Loucy (cell line): ENCODE measurements around the gene BUB1B.

Experiments
- H2AFZ ChIP-seq: fragments of 200-600 bp; sonication (generic); 2 replicates; pipeline ENCODE4 v1.6.0; 2016; ENCODE audit warnings: antibody characterized with exemption, mild to moderate bottlenecking, low read length, moderate library complexity
- H3F3A ChIP-seq: fragments of 200-600 bp; 2 replicates; pipeline ENCODE4 v1.6.0; 2016; ENCODE audit warnings: antibody characterized with exemption, low read depth, mild to moderate bottlenecking
- H3K27me3 ChIP-seq: fragments of 200-600 bp; sonication (generic); 2 replicates; pipeline ENCODE4 v1.6.1; 2014; ENCODE audit warnings: low read length, mild to moderate bottlenecking; ENCODE audit not compliant: insufficient read depth, poor library complexity, severe bottlenecking
- H3K36me3 ChIP-seq: fragments of 200-600 bp; sonication (generic); 2 replicates; pipeline ENCODE4 v1.6.1; 2016; ENCODE audit warnings: low read length; ENCODE audit not compliant: insufficient read depth
- H3K4me1 ChIP-seq: fragments of 200-600 bp; sonication (generic); 2 replicates; pipeline ENCODE4 v1.5.1; 2014; ENCODE audit warnings: low read length, mild to moderate bottlenecking; ENCODE audit not compliant: insufficient read depth, poor library complexity, severe bottlenecking
- H3K4me2 ChIP-seq: fragments of 200-600 bp; sonication (generic); 2 replicates; pipeline ENCODE4 v1.6.0; 2014; ENCODE audit warnings: antibody characterized with exemption, low read length, low read depth, mild to moderate bottlenecking; ENCODE audit not compliant: poor library complexity, severe bottlenecking
- H3K4me3 ChIP-seq: fragments of 200-600 bp; sonication (generic); 2 replicates; pipeline ENCODE4 v1.5.1; 2014; ENCODE audit warnings: low read length, mild to moderate bottlenecking, mixed read lengths; ENCODE audit not compliant: poor library complexity, severe bottlenecking
- H3K79me2 ChIP-seq: fragments of 200-600 bp; sonication (generic); 2 replicates; pipeline ENCODE4 v1.6.1; 2014; ENCODE audit warnings: low read length; ENCODE audit not compliant: insufficient read depth
- H3K9ac ChIP-seq: fragments of 200-600 bp; sonication (generic); 2 replicates; pipeline ENCODE4 v1.6.0; 2014; ENCODE audit warnings: mild to moderate bottlenecking, low read depth, low read length, moderate library complexity; ENCODE audit not compliant: poor library complexity, severe bottlenecking
- H3K9me2 ChIP-seq: fragments of 200-600 bp; sonication (generic); replicated peaks from 2 replicates; pipeline ENCODE4 v1.6.1; 2016; ENCODE audit warnings: low read depth, low read length, mixed read lengths
- H3K9me3 ChIP-seq: fragments of 200-600 bp; sonication (generic); 2 replicates; pipeline ENCODE4 v1.6.1; 2014; ENCODE audit warnings: mild to moderate bottlenecking, antibody characterized with exemption, low read length, low read depth; ENCODE audit not compliant: insufficient read depth
- H4K20me1 ChIP-seq: fragments of 200-600 bp; sonication (generic); 2 replicates; pipeline ENCODE4 v1.6.0; 2014; ENCODE audit warnings: antibody characterized with exemption, low read length, mild to moderate bottlenecking; ENCODE audit not compliant: insufficient read depth, poor library complexity, severe bottlenecking
- CTCF ChIP-seq: fragments of 200-600 bp; sonication (generic); conservative IDR thresholded peaks from 2 replicates; pipeline ENCODE4 v1.5.1; 2014; ENCODE audit warnings: mild to moderate bottlenecking, antibody characterized with exemption, low read length
- EZH2phosphoT487 ChIP-seq: fragments of 200-600 bp; IDR thresholded peaks from 2 replicates; pipeline ENCODE4 v1.6.1; 2018; ENCODE audit warnings: antibody characterized with exemption, mild to moderate bottlenecking, moderate library complexity, borderline replicate concordance

Gene BUB1B

GRCh38 chr15:40264321-40265153 is 103.7 kb downstream of the BUB1B start:
- H3K9me2 ChIP-seq: no peaks in the 10 kb centered on the region
- TF ChIP-seq CTCF (no peak), EZH2phosphoT487 (no peak)
- no peaks in the 10 kb centered on the region for H3K9me3 ChIP-seq
- no peaks in the 10 kb centered on the region for H3K4me1 ChIP-seq
- H3F3A ChIP-seq: no peaks in the 10 kb centered on the region
- H3K9ac ChIP-seq: no peak overlapping the region
- H3K4me2 ChIP-seq: no peak overlapping the region
- H4K20me1 ChIP-seq: no peaks in the 10 kb centered on the region
- H3K27me3 ChIP-seq: no peaks in the 10 kb centered on the region
- no peaks in the 10 kb centered on the region for H3K36me3 ChIP-seq
- H3K79me2 ChIP-seq: no peaks in the 10 kb centered on the region
- H3K4me3 ChIP-seq: no peak overlapping the region
- no peak overlapping the region for H2AFZ ChIP-seq

- Histone ChIP-seq H3K9me3 (no peaks in the 10 kb centered on the region), H3K4me2 (no peak overlapping the region), H3K4me1 (no peaks in the 10 kb centered on the region), H3K79me2 (no peaks in the 10 kb centered on the region), H3K9ac (no peak overlapping the region), H4K20me1 (no peaks in the 10 kb centered on the region), H3K36me3 (no peaks in the 10 kb centered on the region), H2AFZ (no peak overlapping the region), H3K9me2 (no peaks in the 10 kb centered on the region), H3K27me3 (no peaks in the 10 kb centered on the region), H3F3A (no peaks in the 10 kb centered on the region), H3K4me3 (no peak overlapping the region)
- TF ChIP-seq CTCF (no peak), EZH2phosphoT487 (no peak)
Measured at GRCh38 chr15:40265355-40265754, 104.5 kb downstream of the BUB1B start.

- no peak overlapping the region for H3K4me2 ChIP-seq
- H2AFZ ChIP-seq: no peak overlapping the region
- no peaks in the 10 kb centered on the region for H4K20me1 ChIP-seq
- no peaks in the 10 kb centered on the region for H3K4me1 ChIP-seq
- H3K79me2 ChIP-seq: no peaks in the 10 kb centered on the region
- H3K9ac ChIP-seq: no peak overlapping the region
- no peaks in the 10 kb centered on the region for H3F3A ChIP-seq
- H3K4me3 ChIP-seq: no peak overlapping the region
- TF ChIP-seq CTCF (no peak), EZH2phosphoT487 (no peak)
- no peaks in the 10 kb centered on the region for H3K27me3 ChIP-seq
- H3K9me3 ChIP-seq: no peaks in the 10 kb centered on the region
- H3K9me2 ChIP-seq: no peaks in the 10 kb centered on the region
- H3K36me3 ChIP-seq: no peaks in the 10 kb centered on the region
Measured at GRCh38 chr15:40265875-40266274, 105.0 kb downstream of the BUB1B start.
